ENCODE data around the gene TMEM132D. TPM values are rescaled to one million over a fixed set of nuclear protein-coding genes. Genes with fewer than 3 reads are reported as not detected.

The TMEM132D gene
- polyA plus RNA-seq, 1 donor from 2014 or later = 1.3 TPM

DNA sequence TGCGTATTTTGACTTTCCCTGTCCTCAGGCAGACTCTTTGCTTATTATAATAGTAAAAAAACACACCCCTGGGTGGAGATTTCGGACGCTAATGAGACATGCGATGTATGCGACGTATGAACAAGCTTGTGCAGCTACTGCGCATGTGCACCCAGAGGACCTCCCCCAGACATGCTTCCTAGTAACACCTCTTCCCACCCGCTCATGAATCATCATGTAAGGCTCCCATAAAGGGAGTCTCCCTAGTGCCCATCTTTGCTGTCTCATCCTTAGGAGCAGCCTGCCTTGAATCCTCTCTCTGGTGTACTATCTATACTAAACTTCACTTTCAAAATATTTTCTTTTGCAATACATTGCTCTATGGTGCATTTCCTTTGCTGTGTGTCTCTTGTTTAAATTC, 210.1 kb downstream of the TMEM132D start:
- no peaks in the 10 kb centered on the region for H3K9me2 ChIP-seq (ENCODE audit: insufficient read depth, low read length)
- H3K4me3 ChIP-seq (ENCODE audit: low read length) = no peak overlapping the region
- H3K9ac ChIP-seq (ENCODE audit: low read length) = no peak overlapping the region
- no peak overlapping the region for H3K27ac ChIP-seq (ENCODE audit: low read length)
- no peaks in the 10 kb centered on the region for H3K79me2 ChIP-seq (replicated peaks; ENCODE audit: insufficient read depth, low read length)
- TF ChIP-seq EP300 (conservative IDR thresholded peaks at IDR 0.05; ENCODE audit: poor library complexity, severe bottlenecking) (no peak), TAF1 (IDR thresholded peaks at IDR 0.05; ENCODE audit: low read depth) (no peak), EZH2 (IDR thresholded peaks at IDR 0.05; ENCODE audit: borderline replicate concordance, insufficient read depth, low read length, poor library complexity, severe bottlenecking) (no peak), SMC3 (conservative IDR thresholded peaks at IDR 0.05; ENCODE audit: poor library complexity) (no peak), MXI1 (conservative IDR thresholded peaks at IDR 0.05; ENCODE audit: poor library complexity, severe bottlenecking) (no peak), POLR2AphosphoS5 (IDR thresholded peaks at IDR 0.05) (no peak), RAD21 (conservative IDR thresholded peaks at IDR 0.05) (no peak)
- TF ChIP-seq, protein P1, sequence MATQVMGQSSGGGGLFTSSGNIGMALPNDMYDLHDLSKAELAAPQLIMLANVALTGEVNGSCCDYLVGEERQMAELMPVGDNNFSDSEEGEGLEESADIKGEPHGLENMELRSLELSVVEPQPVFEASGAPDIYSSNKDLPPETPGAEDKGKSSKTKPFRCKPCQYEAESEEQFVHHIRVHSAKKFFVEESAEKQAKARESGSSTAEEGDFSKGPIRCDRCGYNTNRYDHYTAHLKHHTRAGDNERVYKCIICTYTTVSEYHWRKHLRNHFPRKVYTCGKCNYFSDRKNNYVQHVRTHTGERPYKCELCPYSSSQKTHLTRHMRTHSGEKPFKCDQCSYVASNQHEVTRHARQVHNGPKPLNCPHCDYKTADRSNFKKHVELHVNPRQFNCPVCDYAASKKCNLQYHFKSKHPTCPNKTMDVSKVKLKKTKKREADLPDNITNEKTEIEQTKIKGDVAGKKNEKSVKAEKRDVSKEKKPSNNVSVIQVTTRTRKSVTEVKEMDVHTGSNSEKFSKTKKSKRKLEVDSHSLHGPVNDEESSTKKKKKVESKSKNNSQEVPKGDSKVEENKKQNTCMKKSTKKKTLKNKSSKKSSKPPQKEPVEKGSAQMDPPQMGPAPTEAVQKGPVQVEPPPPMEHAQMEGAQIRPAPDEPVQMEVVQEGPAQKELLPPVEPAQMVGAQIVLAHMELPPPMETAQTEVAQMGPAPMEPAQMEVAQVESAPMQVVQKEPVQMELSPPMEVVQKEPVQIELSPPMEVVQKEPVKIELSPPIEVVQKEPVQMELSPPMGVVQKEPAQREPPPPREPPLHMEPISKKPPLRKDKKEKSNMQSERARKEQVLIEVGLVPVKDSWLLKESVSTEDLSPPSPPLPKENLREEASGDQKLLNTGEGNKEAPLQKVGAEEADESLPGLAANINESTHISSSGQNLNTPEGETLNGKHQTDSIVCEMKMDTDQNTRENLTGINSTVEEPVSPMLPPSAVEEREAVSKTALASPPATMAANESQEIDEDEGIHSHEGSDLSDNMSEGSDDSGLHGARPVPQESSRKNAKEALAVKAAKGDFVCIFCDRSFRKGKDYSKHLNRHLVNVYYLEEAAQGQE (IDR thresholded peaks at IDR 0.05; ENCODE audit: borderline replicate concordance) = no peak
- TF ChIP-seq, protein P2, sequence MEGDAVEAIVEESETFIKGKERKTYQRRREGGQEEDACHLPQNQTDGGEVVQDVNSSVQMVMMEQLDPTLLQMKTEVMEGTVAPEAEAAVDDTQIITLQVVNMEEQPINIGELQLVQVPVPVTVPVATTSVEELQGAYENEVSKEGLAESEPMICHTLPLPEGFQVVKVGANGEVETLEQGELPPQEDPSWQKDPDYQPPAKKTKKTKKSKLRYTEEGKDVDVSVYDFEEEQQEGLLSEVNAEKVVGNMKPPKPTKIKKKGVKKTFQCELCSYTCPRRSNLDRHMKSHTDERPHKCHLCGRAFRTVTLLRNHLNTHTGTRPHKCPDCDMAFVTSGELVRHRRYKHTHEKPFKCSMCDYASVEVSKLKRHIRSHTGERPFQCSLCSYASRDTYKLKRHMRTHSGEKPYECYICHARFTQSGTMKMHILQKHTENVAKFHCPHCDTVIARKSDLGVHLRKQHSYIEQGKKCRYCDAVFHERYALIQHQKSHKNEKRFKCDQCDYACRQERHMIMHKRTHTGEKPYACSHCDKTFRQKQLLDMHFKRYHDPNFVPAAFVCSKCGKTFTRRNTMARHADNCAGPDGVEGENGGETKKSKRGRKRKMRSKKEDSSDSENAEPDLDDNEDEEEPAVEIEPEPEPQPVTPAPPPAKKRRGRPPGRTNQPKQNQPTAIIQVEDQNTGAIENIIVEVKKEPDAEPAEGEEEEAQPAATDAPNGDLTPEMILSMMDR (IDR thresholded peaks at IDR 0.05; ENCODE audit: poor library complexity, severe bottlenecking) = no peak
- no peaks in the 10 kb centered on the region for H3K36me3 ChIP-seq (ENCODE audit: insufficient read depth, low read length)
- no peaks in the 10 kb centered on the region for H3F3A ChIP-seq (ENCODE audit: insufficient read depth, low read length, poor library complexity, severe bottlenecking)
- no peak overlapping the region for H3K4me2 ChIP-seq (ENCODE audit: low read length)
- no peaks in the 10 kb centered on the region for H4K20me1 ChIP-seq (ENCODE audit: insufficient read depth)
- H2AFZ ChIP-seq (ENCODE audit: low read depth, low read length) = no peak overlapping the region
- H3K27me3 ChIP-seq (ENCODE audit: insufficient read depth, low read depth, low read length) = no peaks in the 10 kb centered on the region
- H3K9me3 ChIP-seq (ENCODE audit: low read length) = no peaks in the 10 kb centered on the region

- Histone ChIP-seq H4K20me1 (ENCODE audit: insufficient read depth) (no peaks in the 10 kb centered on the region), H3K36me3 (ENCODE audit: insufficient read depth, low read length) (no peaks in the 10 kb centered on the region), H3K4me2 (ENCODE audit: low read length) (no peak overlapping the region), H3F3A (ENCODE audit: insufficient read depth, low read length, poor library complexity, severe bottlenecking) (no peaks in the 10 kb centered on the region), H3K27ac (ENCODE audit: low read length) (no peak overlapping the region), H3K9me3 (ENCODE audit: low read length) (no peaks in the 10 kb centered on the region), H3K79me2 (replicated peaks; ENCODE audit: insufficient read depth, low read length) (no peaks in the 10 kb centered on the region), H2AFZ (ENCODE audit: low read depth, low read length) (no peak overlapping the region), H3K9ac (ENCODE audit: low read length) (no peak overlapping the region), H3K4me3 (ENCODE audit: low read length) (no peak overlapping the region), H3K9me2 (ENCODE audit: insufficient read depth, low read length) (no peaks in the 10 kb centered on the region), H3K27me3 (ENCODE audit: insufficient read depth, low read depth, low read length) (no peaks in the 10 kb centered on the region)
- TF ChIP-seq POLR2AphosphoS5 (IDR thresholded peaks at IDR 0.05) = no peak
- TF ChIP-seq SMC3 (conservative IDR thresholded peaks at IDR 0.05; ENCODE audit: poor library complexity) = no peak
- TF ChIP-seq EZH2 (IDR thresholded peaks at IDR 0.05; ENCODE audit: borderline replicate concordance, insufficient read depth, low read length, poor library complexity, severe bottlenecking) = no peak
- TF ChIP-seq TAF1 (IDR thresholded peaks at IDR 0.05; ENCODE audit: low read depth) = no peak
- TF ChIP-seq, protein P2 (IDR thresholded peaks at IDR 0.05; ENCODE audit: poor library complexity, severe bottlenecking) = no peak
- TF ChIP-seq MXI1 (conservative IDR thresholded peaks at IDR 0.05; ENCODE audit: poor library complexity, severe bottlenecking) = no peak
- TF ChIP-seq RAD21 (conservative IDR thresholded peaks at IDR 0.05) = no peak
- no peak for TF ChIP-seq EP300 (conservative IDR thresholded peaks at IDR 0.05; ENCODE audit: poor library complexity, severe bottlenecking)
- TF ChIP-seq, protein P1 (IDR thresholded peaks at IDR 0.05; ENCODE audit: borderline replicate concordance) = no peak
These were observed 216.1 kb downstream of the TMEM132D start for GRCh38 chr12:129687731-129688130.

Measured in neural cell (in vitro differentiated cells).